Adrenal gland (tissue), 5 donors: ENCODE results near the gene ARHGEF39.

Source experiments
- POLR2A ChIP-seq, 2 donors: fragments of 450-650 bp; IDR thresholded peaks; one replicate each; pipeline ENCODE4 v1.6.1; 2017; ENCODE audit warnings: antibody characterized with exemption in 2 of 2, mild to moderate bottlenecking in 2 of 2, moderate library complexity in 1 of 2
- TF ChIP-seq, protein P1 (sequence below), 6 experiments: fragments of 450-650 bp in 4 of 6; fragments of 200-600 bp in 2 of 6; sonication (generic) in 1 of 6; IDR thresholded peaks; 1 replicate in 5 of 6; 2 replicates in 1 of 6; pipeline versions ENCODE4 v1.5.1 to v1.8.0; 2016 to 2021; ENCODE audit warnings: antibody characterized with exemption in 6 of 6, mild to moderate bottlenecking in 2 of 6, moderate library complexity in 1 of 6
- donor health status: DM: no; HTN: no; CAD: no.

DNA sequence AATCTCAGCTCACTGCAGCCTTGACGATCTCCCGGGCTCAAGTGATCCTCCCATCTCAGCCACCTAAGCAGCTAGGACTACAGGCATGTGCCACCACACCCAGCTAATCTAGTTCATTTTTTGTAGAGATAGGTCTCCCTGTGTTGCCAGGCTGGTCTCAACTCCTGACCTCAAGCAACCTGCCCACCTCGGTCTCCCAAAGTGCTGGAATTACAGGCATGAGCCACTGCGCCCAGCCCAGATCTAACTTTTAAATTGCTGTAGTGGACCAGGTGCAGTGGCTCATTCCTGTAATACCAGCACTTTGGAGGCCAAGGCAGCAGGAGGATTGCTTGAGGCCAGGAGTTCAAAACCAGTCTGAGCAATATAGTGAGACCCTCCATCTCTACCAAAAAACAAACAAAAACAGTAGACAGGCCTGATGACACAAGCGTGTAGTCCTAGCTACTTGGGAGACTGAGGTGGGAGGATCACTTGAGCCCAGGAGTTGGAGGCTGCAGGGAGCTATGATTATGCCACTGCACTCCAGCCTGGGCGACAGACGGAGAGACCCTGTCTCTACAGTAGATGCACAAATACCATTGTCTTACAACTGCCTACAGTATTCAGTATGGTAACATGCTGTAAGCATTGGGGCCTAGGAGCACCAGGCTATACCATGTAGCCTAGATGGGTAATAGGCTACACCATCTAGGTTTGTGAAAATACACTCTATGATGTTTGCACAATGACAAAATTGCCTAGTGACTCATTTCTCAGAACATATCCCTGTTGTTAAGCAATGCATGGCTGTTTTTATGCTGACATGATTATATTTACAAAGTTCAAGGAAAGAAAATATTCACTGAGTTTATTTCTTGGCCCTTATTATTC, 12.8 kb downstream of the ARHGEF39 start:
- no peak for TF ChIP-seq POLR2A (IDR thresholded peaks at IDR 0.05)
- TF ChIP-seq, protein P1, sequence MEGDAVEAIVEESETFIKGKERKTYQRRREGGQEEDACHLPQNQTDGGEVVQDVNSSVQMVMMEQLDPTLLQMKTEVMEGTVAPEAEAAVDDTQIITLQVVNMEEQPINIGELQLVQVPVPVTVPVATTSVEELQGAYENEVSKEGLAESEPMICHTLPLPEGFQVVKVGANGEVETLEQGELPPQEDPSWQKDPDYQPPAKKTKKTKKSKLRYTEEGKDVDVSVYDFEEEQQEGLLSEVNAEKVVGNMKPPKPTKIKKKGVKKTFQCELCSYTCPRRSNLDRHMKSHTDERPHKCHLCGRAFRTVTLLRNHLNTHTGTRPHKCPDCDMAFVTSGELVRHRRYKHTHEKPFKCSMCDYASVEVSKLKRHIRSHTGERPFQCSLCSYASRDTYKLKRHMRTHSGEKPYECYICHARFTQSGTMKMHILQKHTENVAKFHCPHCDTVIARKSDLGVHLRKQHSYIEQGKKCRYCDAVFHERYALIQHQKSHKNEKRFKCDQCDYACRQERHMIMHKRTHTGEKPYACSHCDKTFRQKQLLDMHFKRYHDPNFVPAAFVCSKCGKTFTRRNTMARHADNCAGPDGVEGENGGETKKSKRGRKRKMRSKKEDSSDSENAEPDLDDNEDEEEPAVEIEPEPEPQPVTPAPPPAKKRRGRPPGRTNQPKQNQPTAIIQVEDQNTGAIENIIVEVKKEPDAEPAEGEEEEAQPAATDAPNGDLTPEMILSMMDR (IDR thresholded peaks at IDR 0.05), result no peak
